ENCODE data around the gene PRKCH.
A peak's percentile ranks its signal among the peaks of the same experiment; 100 is the strongest.

Gene PRKCH

DNA sequence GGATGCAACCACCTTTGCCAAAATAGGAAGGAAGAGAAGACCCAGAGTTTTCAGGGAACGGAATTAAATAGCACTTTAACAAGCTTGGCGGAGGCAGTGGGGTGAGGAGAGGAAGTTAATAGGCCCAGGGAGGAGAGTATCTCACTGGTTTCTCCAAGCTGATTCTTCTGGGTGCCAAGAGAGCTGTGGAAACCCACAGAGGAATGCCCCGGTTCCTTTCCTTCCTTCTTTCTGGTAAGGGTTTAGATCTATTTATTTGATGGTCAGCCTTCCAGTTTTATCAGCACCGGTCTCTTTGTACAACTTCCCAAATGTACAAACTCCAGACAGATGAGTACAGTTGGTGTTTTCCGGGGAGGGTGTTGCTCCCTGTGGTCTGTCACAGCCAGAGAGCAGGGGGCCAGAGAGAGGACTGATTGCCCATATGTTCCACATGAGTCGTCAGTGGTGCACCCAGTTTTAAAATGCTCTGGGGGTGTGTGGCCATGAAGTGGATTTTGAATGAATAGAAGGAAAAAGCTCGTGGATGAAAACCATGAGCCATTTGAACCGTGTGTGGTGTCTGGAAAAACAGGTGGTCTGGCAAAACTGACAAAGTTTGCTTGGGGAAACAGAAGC, 26.6 kb downstream of the PRKCH start:
- H3K4me3 ChIP-seq (ENCODE audit: low read depth, low read length), result no peak overlapping the region
- TF ChIP-seq, protein P1, sequence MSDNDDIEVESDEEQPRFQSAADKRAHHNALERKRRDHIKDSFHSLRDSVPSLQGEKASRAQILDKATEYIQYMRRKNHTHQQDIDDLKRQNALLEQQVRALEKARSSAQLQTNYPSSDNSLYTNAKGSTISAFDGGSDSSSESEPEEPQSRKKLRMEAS (IDR thresholded peaks at IDR 0.05; ENCODE audit: low read depth, low read length), result no peak
- TF ChIP-seq, protein P2, sequence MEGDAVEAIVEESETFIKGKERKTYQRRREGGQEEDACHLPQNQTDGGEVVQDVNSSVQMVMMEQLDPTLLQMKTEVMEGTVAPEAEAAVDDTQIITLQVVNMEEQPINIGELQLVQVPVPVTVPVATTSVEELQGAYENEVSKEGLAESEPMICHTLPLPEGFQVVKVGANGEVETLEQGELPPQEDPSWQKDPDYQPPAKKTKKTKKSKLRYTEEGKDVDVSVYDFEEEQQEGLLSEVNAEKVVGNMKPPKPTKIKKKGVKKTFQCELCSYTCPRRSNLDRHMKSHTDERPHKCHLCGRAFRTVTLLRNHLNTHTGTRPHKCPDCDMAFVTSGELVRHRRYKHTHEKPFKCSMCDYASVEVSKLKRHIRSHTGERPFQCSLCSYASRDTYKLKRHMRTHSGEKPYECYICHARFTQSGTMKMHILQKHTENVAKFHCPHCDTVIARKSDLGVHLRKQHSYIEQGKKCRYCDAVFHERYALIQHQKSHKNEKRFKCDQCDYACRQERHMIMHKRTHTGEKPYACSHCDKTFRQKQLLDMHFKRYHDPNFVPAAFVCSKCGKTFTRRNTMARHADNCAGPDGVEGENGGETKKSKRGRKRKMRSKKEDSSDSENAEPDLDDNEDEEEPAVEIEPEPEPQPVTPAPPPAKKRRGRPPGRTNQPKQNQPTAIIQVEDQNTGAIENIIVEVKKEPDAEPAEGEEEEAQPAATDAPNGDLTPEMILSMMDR (IDR thresholded peaks at IDR 0.05; ENCODE audit: low read depth, low read length), result no peak
- TF ChIP-seq POLR2A (IDR thresholded peaks at IDR 0.05; ENCODE audit: extremely low read depth, insufficient read length) (no peak), MYC (IDR thresholded peaks at IDR 0.05; ENCODE audit: low read depth, low read length) (no peak)
- DNase-seq (ENCODE audit: low read depth), result no peak

DNA sequence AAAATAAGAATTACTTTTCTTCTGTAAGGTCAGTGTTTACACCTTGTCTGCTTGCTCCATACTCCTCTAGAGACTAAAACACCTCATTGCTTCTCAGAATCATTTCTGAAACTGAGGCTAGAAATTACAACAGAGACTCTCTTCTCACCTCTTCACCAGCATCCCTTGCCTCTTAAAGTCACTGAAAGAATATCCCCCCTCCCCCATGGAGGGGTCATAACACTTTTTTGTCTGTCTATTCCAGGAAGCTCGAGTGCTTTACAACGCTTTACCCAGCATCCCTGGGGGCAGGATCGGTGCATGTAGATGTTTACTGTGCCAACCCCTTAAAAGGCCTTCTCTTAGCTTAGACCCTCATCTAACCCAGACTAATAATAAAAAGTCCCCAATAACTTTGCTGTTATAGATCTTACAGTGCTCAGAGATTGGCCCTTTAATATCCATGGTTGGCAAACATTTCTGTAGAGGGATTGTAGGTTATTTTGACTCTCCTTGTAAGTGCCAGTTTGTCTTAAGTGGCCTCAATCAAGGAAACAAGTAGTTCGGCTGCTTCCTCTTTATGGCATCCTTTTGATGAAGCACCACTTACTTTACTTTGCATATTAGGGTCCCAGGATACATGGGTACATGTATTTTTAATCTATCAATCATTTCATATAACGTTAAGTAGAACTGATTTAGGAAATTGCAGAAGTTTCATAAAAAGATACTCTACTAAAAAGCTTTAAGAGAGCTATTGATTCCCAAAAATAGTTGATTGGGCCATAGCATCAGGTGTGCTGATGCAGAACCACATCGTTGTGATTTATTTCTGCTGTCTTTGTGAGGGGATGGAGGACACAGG, 29.3 kb downstream of the PRKCH start:
- no peak for DNase-seq (ENCODE audit: low read depth)
- TF ChIP-seq MYC (IDR thresholded peaks at IDR 0.05; ENCODE audit: low read depth, low read length), result no peak
- TF ChIP-seq, protein P2 (IDR thresholded peaks at IDR 0.05; ENCODE audit: low read depth, low read length), result no peak
- TF ChIP-seq POLR2A (IDR thresholded peaks at IDR 0.05; ENCODE audit: extremely low read depth, insufficient read length), result no peak
- TF ChIP-seq, protein P1 (IDR thresholded peaks at IDR 0.05; ENCODE audit: low read depth, low read length), result no peak

DNA sequence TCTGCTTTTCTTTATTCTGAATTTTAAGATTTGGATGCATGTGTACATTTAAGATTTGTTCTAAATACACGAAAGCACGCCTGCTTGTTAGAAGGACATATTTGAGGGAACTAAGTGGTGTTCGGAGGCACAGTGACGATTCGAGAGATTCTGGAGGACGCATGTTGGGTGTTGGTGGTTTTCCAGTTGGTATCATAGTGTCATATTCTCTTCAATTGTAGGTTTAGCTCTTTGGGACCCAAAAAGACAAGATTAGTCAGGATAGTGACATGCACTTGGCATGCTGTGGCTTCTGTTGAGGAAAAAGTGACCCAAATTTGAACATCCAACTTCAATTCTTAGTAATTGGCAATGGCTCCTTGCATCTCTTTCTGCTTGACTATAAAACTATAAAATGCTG, 30.1 kb downstream of the PRKCH start:
- H3K4me3 ChIP-seq (ENCODE audit: low read depth, low read length), result no peak overlapping the region
- no peak for DNase-seq (ENCODE audit: low read depth)
- TF ChIP-seq, protein P2 (IDR thresholded peaks at IDR 0.05; ENCODE audit: low read depth, low read length), result no peak
- TF ChIP-seq MYC (IDR thresholded peaks at IDR 0.05; ENCODE audit: low read depth, low read length) (no peak), POLR2A (IDR thresholded peaks at IDR 0.05; ENCODE audit: extremely low read depth, insufficient read length) (no peak)
- TF ChIP-seq, protein P1 (IDR thresholded peaks at IDR 0.05; ENCODE audit: low read depth, low read length), result no peak

More for the DNA sequence above, 29.3 kb downstream of the PRKCH start:
- H3K4me3 ChIP-seq (ENCODE audit: low read depth, low read length), result no peak overlapping the region

DNA sequence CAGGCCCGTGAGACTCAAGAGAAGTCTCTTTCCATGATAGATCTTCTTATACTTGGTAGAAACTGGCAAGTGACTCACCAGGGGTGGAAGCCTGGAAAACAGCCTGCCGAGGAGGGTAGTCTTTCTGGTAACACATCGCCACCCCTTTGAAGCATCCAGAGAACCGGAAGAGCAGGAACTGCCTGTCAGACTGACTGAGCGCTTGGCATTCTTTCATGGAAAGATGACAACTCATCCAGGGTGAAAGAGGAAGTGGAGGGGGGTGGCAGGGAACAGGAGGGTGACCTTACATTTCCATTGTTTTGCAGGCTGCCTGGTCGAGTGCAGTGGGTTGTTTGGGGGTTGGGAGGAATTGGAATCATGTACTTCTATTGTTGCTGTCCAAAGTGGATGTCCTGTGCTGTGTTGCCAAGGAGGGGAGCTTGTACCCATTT, 34.5 kb downstream of the PRKCH start:
- no peak overlapping the region for H3K4me3 ChIP-seq (ENCODE audit: low read depth, low read length)
- TF ChIP-seq POLR2A (IDR thresholded peaks at IDR 0.05; ENCODE audit: extremely low read depth, insufficient read length), result no peak
- TF ChIP-seq, protein P2 (IDR thresholded peaks at IDR 0.05; ENCODE audit: low read depth, low read length), result no peak
- TF ChIP-seq, protein P1 (IDR thresholded peaks at IDR 0.05; ENCODE audit: low read depth, low read length), result no peak
- no peak for TF ChIP-seq MYC (IDR thresholded peaks at IDR 0.05; ENCODE audit: low read depth, low read length)
- peak; percentile 6 for DNase-seq (ENCODE audit: low read depth)

DNA sequence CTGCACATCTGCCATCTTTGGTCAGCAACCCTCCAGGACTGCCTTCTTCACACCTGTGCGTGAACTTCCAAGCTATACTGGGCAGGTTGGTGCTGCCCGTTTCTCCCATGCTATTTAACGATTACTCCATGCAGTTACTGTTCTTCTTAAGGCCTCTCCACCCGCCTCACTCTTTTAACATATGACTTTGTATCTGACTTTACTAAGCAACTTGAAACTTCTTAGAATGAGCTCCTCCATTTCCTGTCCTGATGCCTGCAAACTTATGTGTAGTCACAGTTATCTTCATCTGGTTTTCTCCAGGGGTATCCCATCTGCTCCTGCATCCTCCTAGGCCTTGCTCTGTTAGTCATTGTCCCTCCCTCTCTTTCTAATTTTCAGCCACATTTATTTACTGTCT, 35.7 kb downstream of the PRKCH start:
- no peak for DNase-seq (ENCODE audit: low read depth)
- TF ChIP-seq MYC (IDR thresholded peaks at IDR 0.05; ENCODE audit: low read depth, low read length) (no peak), POLR2A (IDR thresholded peaks at IDR 0.05; ENCODE audit: extremely low read depth, insufficient read length) (no peak)
- TF ChIP-seq, protein P2 (IDR thresholded peaks at IDR 0.05; ENCODE audit: low read depth, low read length), result no peak
- TF ChIP-seq, protein P1 (IDR thresholded peaks at IDR 0.05; ENCODE audit: low read depth, low read length), result no peak
- H3K4me3 ChIP-seq (ENCODE audit: low read depth, low read length), result no peak overlapping the region

Measured in NB4 (cell line).